ENCODE measurements around the gene GPN1. TPM values are rescaled to one million over a fixed set of nuclear protein-coding genes. Genes with fewer than 3 reads are reported as not detected.

GPN1 gene
- total RNA-seq, 1 experiment from 2014 or later = 35.9 TPM

DNA sequence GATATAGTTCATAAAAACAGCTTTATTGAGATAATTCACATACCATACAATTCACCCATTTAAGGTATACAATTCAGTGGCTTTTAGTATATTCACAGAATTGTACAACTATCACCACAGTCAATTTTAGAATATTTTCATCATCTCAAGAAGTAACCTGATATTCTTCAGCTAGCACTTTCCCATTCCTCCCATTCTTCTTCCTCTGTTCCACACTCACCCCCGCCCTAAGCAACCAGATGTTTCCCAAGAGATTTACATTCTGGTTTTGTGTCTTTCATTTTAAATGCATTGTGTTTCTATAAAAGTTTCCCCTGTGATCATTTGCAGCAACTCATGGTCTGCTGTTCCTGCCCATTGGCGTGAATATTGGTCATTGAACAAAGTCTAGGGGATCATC lies 5.4 kb downstream of the GPN1 start:
- Mint-ChIP-seq H3K4me1 (peaks cover 4% of the 10 kb centered on the region), H3K4me3 (no peak overlapping the region), H3K27ac (no peak overlapping the region), H3K36me3 (peaks cover 57% of the 10 kb centered on the region), H3K9me3 (no peaks in the 10 kb centered on the region), H3K27me3 (ENCODE audit: low read depth) (no peaks in the 10 kb centered on the region)
- ChIA-PET POLR2A (no interaction called here), CTCF (no interaction called here)
- ATAC-seq (no peak), DNase-seq (ENCODE audit: low spot score) (no peak)
- TF ChIP-seq ZNF396 (CRISPR knock-in tag; IDR thresholded peaks at IDR 0.05; ENCODE audit: borderline replicate concordance) (no peak), ATF6 (CRISPR knock-in tag; IDR thresholded peaks at IDR 0.05) (no peak), FOXP4 (CRISPR knock-in tag; IDR thresholded peaks at IDR 0.05) (no peak), ZSCAN18 (CRISPR knock-in tag; IDR thresholded peaks at IDR 0.05) (no peak), ATF1 (CRISPR knock-in tag; IDR thresholded peaks at IDR 0.05) (no peak), ETV6 (CRISPR knock-in tag; IDR thresholded peaks at IDR 0.05) (no peak), NR1H2 (CRISPR knock-in tag; IDR thresholded peaks at IDR 0.05) (no peak), RORB (CRISPR knock-in tag; IDR thresholded peaks at IDR 0.05) (no peak), MXD4 (CRISPR knock-in tag; IDR thresholded peaks at IDR 0.05; ENCODE audit: borderline replicate concordance) (no peak)
- TF ChIP-seq, protein P1, sequence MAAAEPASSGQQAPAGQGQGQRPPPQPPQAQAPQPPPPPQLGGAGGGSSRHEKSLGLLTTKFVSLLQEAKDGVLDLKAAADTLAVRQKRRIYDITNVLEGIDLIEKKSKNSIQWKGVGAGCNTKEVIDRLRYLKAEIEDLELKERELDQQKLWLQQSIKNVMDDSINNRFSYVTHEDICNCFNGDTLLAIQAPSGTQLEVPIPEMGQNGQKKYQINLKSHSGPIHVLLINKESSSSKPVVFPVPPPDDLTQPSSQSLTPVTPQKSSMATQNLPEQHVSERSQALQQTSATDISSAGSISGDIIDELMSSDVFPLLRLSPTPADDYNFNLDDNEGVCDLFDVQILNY (CRISPR knock-in tag; IDR thresholded peaks at IDR 0.05) = no peak

- ChIA-PET CTCF (no interaction called here), POLR2A (no interaction called here)
- DNase-seq (ENCODE audit: low spot score) = no peak
- peaks cover 57% of the 10 kb centered on the region for H3K36me3 Mint-ChIP-seq
- no peak for ATAC-seq
- H3K4me3 Mint-ChIP-seq = no peak overlapping the region
- no peaks in the 10 kb centered on the region for H3K4me1 Mint-ChIP-seq
- no peaks in the 10 kb centered on the region for H3K27me3 Mint-ChIP-seq (ENCODE audit: low read depth)
- H3K9me3 Mint-ChIP-seq = no peaks in the 10 kb centered on the region
- no peak overlapping the region for H3K27ac Mint-ChIP-seq
- no peak for TF ChIP-seq PRRX2 (CRISPR knock-in tag; IDR thresholded peaks at IDR 0.05)
- no peak for TF ChIP-seq ZNF317 (CRISPR knock-in tag; IDR thresholded peaks at IDR 0.05; ENCODE audit: borderline replicate concordance, low read depth)
- TF ChIP-seq SOX15 (CRISPR knock-in tag; IDR thresholded peaks at IDR 0.05) = no peak
- no peak for TF ChIP-seq EMX1 (CRISPR knock-in tag; IDR thresholded peaks at IDR 0.05)
- no peak for TF ChIP-seq NFATC4 (CRISPR knock-in tag; IDR thresholded peaks at IDR 0.05)
- TF ChIP-seq ZNF232 (CRISPR knock-in tag; IDR thresholded peaks at IDR 0.05) = no peak
- no peak for TF ChIP-seq ZNF671 (CRISPR knock-in tag; IDR thresholded peaks at IDR 0.05)
- TF ChIP-seq RELA (CRISPR knock-in tag; IDR thresholded peaks at IDR 0.05; ENCODE audit: borderline replicate concordance) = no peak
- TF ChIP-seq NFYB (CRISPR knock-in tag; conservative IDR thresholded peaks at IDR 0.05; ENCODE audit: low read depth) = no peak
- TF ChIP-seq RORB (CRISPR knock-in tag; IDR thresholded peaks at IDR 0.05) = no peak
- no peak for TF ChIP-seq FOXJ3 (CRISPR knock-in tag; IDR thresholded peaks at IDR 0.05; ENCODE audit: borderline replicate concordance)
- TF ChIP-seq ZNF263 (CRISPR knock-in tag; IDR thresholded peaks at IDR 0.05; ENCODE audit: low read depth) = no peak
- TF ChIP-seq ESRRA (CRISPR knock-in tag; IDR thresholded peaks at IDR 0.05; ENCODE audit: borderline replicate concordance) = no peak
- TF ChIP-seq ZNF532 (CRISPR knock-in tag; IDR thresholded peaks at IDR 0.05; ENCODE audit: borderline replicate concordance) = no peak
- TF ChIP-seq, protein P2, sequence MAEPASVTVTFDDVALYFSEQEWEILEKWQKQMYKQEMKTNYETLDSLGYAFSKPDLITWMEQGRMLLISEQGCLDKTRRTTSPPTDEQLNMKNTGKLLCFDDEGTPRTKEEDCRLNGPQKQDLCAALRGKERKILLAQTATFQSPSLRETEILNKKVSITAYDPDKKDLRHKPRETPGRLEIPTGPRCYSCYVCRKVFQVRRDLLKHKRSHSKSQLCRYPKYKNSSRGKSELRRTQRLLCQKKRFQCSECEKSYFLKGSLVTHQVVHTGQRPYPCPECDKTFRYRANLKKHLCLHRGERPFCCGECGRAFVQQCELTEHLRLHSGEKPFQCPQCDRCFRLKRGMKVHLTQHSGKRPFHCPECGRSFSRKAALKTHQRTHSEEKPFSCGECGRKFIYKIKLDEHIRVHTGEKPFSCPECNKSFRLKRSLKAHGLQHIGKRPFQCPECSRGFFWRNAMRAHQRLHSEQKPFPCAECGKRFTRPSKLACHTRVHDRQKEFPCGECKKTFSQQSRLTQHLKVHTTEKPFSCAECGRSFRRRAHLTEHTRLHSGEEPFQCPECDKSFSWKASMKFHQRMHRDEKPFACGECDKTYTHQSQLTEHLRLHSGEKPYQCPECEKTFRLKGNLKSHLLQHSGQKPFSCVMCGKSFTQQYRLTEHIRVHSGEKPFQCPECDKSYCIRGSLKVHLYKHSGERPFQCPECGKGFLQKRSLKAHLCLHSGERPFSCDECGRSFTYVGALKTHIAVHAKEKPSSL (CRISPR knock-in tag; conservative IDR thresholded peaks at IDR 0.05) = no peak
- no peak for TF ChIP-seq NR3C1 (CRISPR knock-in tag; conservative IDR thresholded peaks at IDR 0.05; ENCODE audit: low read depth)
Measured at GRCh38 chr2:27636766-27637165, 7.9 kb downstream of the GPN1 start.
